GM23338 (cell line): ENCODE data around the gene KCND2. TPM values are rescaled to one million over a fixed set of nuclear protein-coding genes. Genes with fewer than 3 reads are reported as not detected.
A peak's percentile ranks its signal among the peaks of the same experiment; 100 is the strongest.

Experiments used
- ATAC-seq: fragments of 200-7000 bp; cut with Tn5 transposase; 3 replicates; pipeline ENCODE4 v1.9.1; 2020
- DNase-seq: peaks from one replicate; pipeline ENCODE4 v3.0.0-alpha.2; 2015; ENCODE audit warnings: low spot score
- H2AFZ ChIP-seq: fragments of 200-600 bp; sonication (generic); 2 replicates; pipeline ENCODE4 v1.8.0; 2016; ENCODE audit warnings: antibody characterized with exemption, mild to moderate bottlenecking, moderate library complexity
- H3F3A ChIP-seq: fragments of 200-600 bp; sonication (generic); replicated peaks from 2 replicates; pipeline ENCODE4 v1.8.0; 2017; ENCODE audit warnings: antibody characterized with exemption, mixed run types, low read depth
- H3K27ac ChIP-seq: fragments of 200-600 bp; sonication (generic); 2 replicates; pipeline ENCODE4 v1.6.1; 2016; ENCODE audit warnings: low read depth
- H3K27me3 ChIP-seq: fragments of 200-600 bp; sonication (generic); 2 replicates; pipeline ENCODE4 v1.8.0; 2016; ENCODE audit warnings: mild to moderate bottlenecking, mixed run types, moderate library complexity; ENCODE audit not compliant: insufficient read depth
- H3K36me3 ChIP-seq: fragments of 200-600 bp; sonication (generic); 2 replicates; pipeline ENCODE4 v1.8.0; 2016; ENCODE audit warnings: mild to moderate bottlenecking; ENCODE audit not compliant: insufficient read depth
- H3K4me1 ChIP-seq: fragments of 200-600 bp; sonication (generic); 2 replicates; pipeline ENCODE4 v1.8.0; 2016; ENCODE audit warnings: mild to moderate bottlenecking, moderate library complexity; ENCODE audit not compliant: insufficient read depth
- H3K4me2 ChIP-seq: fragments of 200-600 bp; sonication (generic); 2 replicates; pipeline ENCODE4 v1.7.1; 2017; ENCODE audit warnings: mixed run types
- H3K4me3 ChIP-seq: fragments of 200-600 bp; sonication (generic); 2 replicates; pipeline ENCODE4 v1.6.1; 2016; ENCODE audit warnings: mixed run types
- H3K79me2 ChIP-seq: fragments of 200-600 bp; sonication (generic); replicated peaks from 2 replicates; pipeline ENCODE4 v1.8.0; 2017; ENCODE audit warnings: mild to moderate bottlenecking; ENCODE audit not compliant: insufficient read depth
- H3K9me2 ChIP-seq: fragments of 200-600 bp; sonication (generic); 2 replicates; pipeline ENCODE4 v1.8.0; 2017; ENCODE audit not compliant: insufficient read depth
- H4K20me1 ChIP-seq: fragments of 200-600 bp; sonication (generic); replicated peaks from 2 replicates; pipeline ENCODE4 v1.8.0; 2017; ENCODE audit warnings: mild to moderate bottlenecking; ENCODE audit not compliant: insufficient read depth
- H3K27ac Mint-ChIP-seq: 2 replicates; pipeline ENCODE4 v1.8.0; 2020; ENCODE audit warnings: inconsistent platforms, mild to moderate bottlenecking, moderate library complexity, mixed read lengths
- H3K27me3 Mint-ChIP-seq: 3 replicates; pipeline ENCODE4 v1.8.0; 2022; ENCODE audit warnings: low read depth, mild to moderate bottlenecking, moderate library complexity, mixed read lengths, inconsistent platforms; ENCODE audit not compliant: insufficient read depth, poor library complexity
- H3K36me3 Mint-ChIP-seq: 3 replicates; pipeline ENCODE4 v1.8.0; 2021; ENCODE audit warnings: low read depth, mild to moderate bottlenecking, inconsistent platforms, moderate library complexity, mixed read lengths
- H3K4me1 Mint-ChIP-seq: 3 replicates; pipeline ENCODE4 v1.8.0; 2020; ENCODE audit warnings: mild to moderate bottlenecking, inconsistent platforms, mixed read lengths
- H3K4me3 Mint-ChIP-seq: 3 replicates; pipeline ENCODE4 v1.8.0; 2021; ENCODE audit warnings: moderate library complexity, mild to moderate bottlenecking, inconsistent platforms, mixed read lengths
- H3K9me3 Mint-ChIP-seq: 3 replicates; pipeline ENCODE4 v1.8.0; 2020; ENCODE audit warnings: moderate library complexity, mild to moderate bottlenecking, inconsistent platforms, mixed read lengths
- CREB1 ChIP-seq: fragments of 250-450 bp; sonication (Bioruptor Pico); IDR thresholded peaks from 2 replicates; pipeline ENCODE4 v1.5.0; 2020; ENCODE audit warnings: low read depth, mild to moderate bottlenecking, moderate library complexity
- CTCF ChIP-seq, 2 experiments: fragments of 200-600 bp in 1 of 2; sonication (generic) in 1 of 2; conservative IDR thresholded peaks; 2 replicates each; pipeline versions ENCODE4 v1.5.1 to v1.6.1; 2016 to 2017; ENCODE audit warnings: antibody characterized with exemption in 2 of 2, low read depth in 2 of 2, mild to moderate bottlenecking in 2 of 2, moderate library complexity in 1 of 2
- ETS1 ChIP-seq: IDR thresholded peaks from 2 replicates; pipeline ENCODE4 v1.6.1; 2016; ENCODE audit warnings: antibody characterized with exemption
- EZH2 ChIP-seq: fragments of 200-600 bp; sonication (generic); IDR thresholded peaks from one replicate; pipeline ENCODE4 v1.8.0; 2017; ENCODE audit warnings: antibody characterized with exemption, mild to moderate bottlenecking, low read depth; ENCODE audit not compliant: unreplicated experiment
- EZH2phosphoT487 ChIP-seq: fragments of 200-600 bp; sonication (generic); IDR thresholded peaks from one replicate; pipeline ENCODE4 v1.8.1; 2018; ENCODE audit warnings: antibody characterized with exemption; ENCODE audit not compliant: unreplicated experiment
- JUNB ChIP-seq: IDR thresholded peaks from one replicate; pipeline ENCODE4 v1.6.1; 2016; ENCODE audit warnings: antibody characterized with exemption; ENCODE audit not compliant: unreplicated experiment
- NANOG ChIP-seq: IDR thresholded peaks from 2 replicates; pipeline ENCODE4 v1.6.1; 2016; ENCODE audit warnings: antibody characterized with exemption, borderline replicate concordance
- POLR2AphosphoS5 ChIP-seq: IDR thresholded peaks from 2 replicates; pipeline ENCODE4 v1.6.1; 2016; ENCODE audit warnings: antibody characterized with exemption, low read depth
- REST ChIP-seq: IDR thresholded peaks from one replicate; pipeline ENCODE4 v1.6.1; 2018; ENCODE audit warnings: antibody characterized with exemption; ENCODE audit not compliant: unreplicated experiment
- STAT1 ChIP-seq: IDR thresholded peaks from one replicate; pipeline ENCODE4 v1.6.1; 2016; ENCODE audit warnings: antibody characterized with exemption; ENCODE audit not compliant: unreplicated experiment
- ZNF331 ChIP-seq: fragments of 250-450 bp; sonication (Bioruptor Pico); IDR thresholded peaks from 2 replicates; pipeline ENCODE4 v1.5.0; 2020; ENCODE audit warnings: low read depth, mild to moderate bottlenecking, moderate library complexity
- ZNF462 ChIP-seq: fragments of 250-450 bp; sonication (Bioruptor Pico); IDR thresholded peaks from 2 replicates; pipeline ENCODE4 v1.5.0; 2020; ENCODE audit warnings: mild to moderate bottlenecking, moderate library complexity
- polyA plus RNA-seq: library from polyadenylated mRNA; unstranded; fragments of >200 nt; fragmentation: Nextera tagmentation; extraction: Ambion mirVana; gene quantifications from 2 replicates; pipeline ENCODE4 v1.2.1, GENCODE V29; 2016
- total RNA-seq: library from RNA; depleted of rRNA; stranded (reverse); fragments of >200 nt; shearing (Covaris generic); gene quantifications from 2 replicates; pipeline ENCODE4 v1.2.3, GENCODE V29; 2014

Gene KCND2
- total and polyA plus RNA-seq, 2 experiments from 2014 or later = 7.1 to 15.6 TPM

GRCh38 chr7:120740348-120740747, 467.4 kb downstream of the KCND2 start (continued):
- no peak for TF ChIP-seq EZH2phosphoT487
- no peak for TF ChIP-seq EZH2
- no peak for TF ChIP-seq CREB1
- TF ChIP-seq JUNB = no peak
- TF ChIP-seq ZNF462 (CRISPR knock-in tag) = no peak
- no peak for TF ChIP-seq POLR2AphosphoS5

- H3K4me1 Mint-ChIP-seq = peaks cover 61% of the 10 kb centered on the region
- H3K4me3 Mint-ChIP-seq = no peak overlapping the region
- Histone ChIP-seq H3F3A (no peaks in the 10 kb centered on the region), H3K9me2 (no peaks in the 10 kb centered on the region), H3K27me3 (no peaks in the 10 kb centered on the region), H3K4me3 (no peak overlapping the region), H3K36me3 (no peaks in the 10 kb centered on the region), H3K4me2 (peak overlapping the region; percentile 39; the same call in 1 of the 2 replicates), H4K20me1 (no peaks in the 10 kb centered on the region), H3K79me2 (no peaks in the 10 kb centered on the region), H3K4me1 (peaks cover 34% of the 10 kb centered on the region), H3K27ac (0 out of 2 replicates have a peak overlapping the region, but pooled peaks have one; percentile 4), H2AFZ (no peak overlapping the region)
- no peaks in the 10 kb centered on the region for H3K27me3 Mint-ChIP-seq
- DNase-seq (no peak), ATAC-seq (no peak)
- 0 out of 2 replicates have a peak overlapping the region, but pooled peaks have one; percentile 66 for H3K27ac Mint-ChIP-seq
- H3K36me3 Mint-ChIP-seq = peaks cover 3% of the 10 kb centered on the region; the same call in 1 of the 3 replicates
- H3K9me3 Mint-ChIP-seq = no peaks in the 10 kb centered on the region
- TF ChIP-seq STAT1 = no peak
- no peak for TF ChIP-seq REST
- TF ChIP-seq ZNF331 (CRISPR knock-in tag) = no peak
- TF ChIP-seq ETS1 = no peak
- no peak for TF ChIP-seq EZH2phosphoT487
- TF ChIP-seq POLR2AphosphoS5 = no peak
- TF ChIP-seq CTCF (conservative IDR thresholded peaks at IDR 0.05; ENCODE audit: low read depth in 2 of 2) = no peak
- no peak for TF ChIP-seq JUNB
- TF ChIP-seq NANOG = no peak
These were observed 468.5 kb downstream of the KCND2 start for GRCh38 chr7:120741371-120742042.
